Large intestine (tissue), 3 donors: Measurements from ENCODE around the gene EYS. TPM values are rescaled to one million over a fixed set of nuclear protein-coding genes. Genes with fewer than 3 reads are reported as not detected.
A peak's percentile ranks its signal among the peaks of the same experiment; 100 is the strongest.

Experiments used
- DNase-seq, 2 donors: peaks; one replicate each; pipeline versions ENCODE4 v3.0.0 to v3.0.0-alpha.2; 2013
- H3K27ac ChIP-seq: one replicate; pipeline ENCODE4 v1.5.1; 2013; ENCODE audit warnings: low read length
- H3K27me3 ChIP-seq: 2 replicates; pipeline ENCODE4 v1.6.1; 2013; ENCODE audit warnings: low read length; ENCODE audit not compliant: control insufficient read depth, insufficient read depth
- H3K36me3 ChIP-seq: 2 replicates; pipeline ENCODE4 v1.6.1; 2013; ENCODE audit warnings: low read length; ENCODE audit not compliant: control insufficient read depth, insufficient read depth
- H3K4me1 ChIP-seq: one replicate; pipeline ENCODE4 v1.6.1; 2013; ENCODE audit warnings: low read length; ENCODE audit not compliant: control insufficient read depth, insufficient read depth
- H3K4me3 ChIP-seq: one replicate; pipeline ENCODE4 v1.5.1; 2013; ENCODE audit warnings: low read length
- H3K9me3 ChIP-seq: one replicate; pipeline ENCODE4 v1.6.1; 2013; ENCODE audit warnings: mild to moderate bottlenecking, low read depth, low read length, moderate library complexity; ENCODE audit not compliant: control insufficient read depth
- WGBS: methylation state at CpG from one replicate; pipeline ENCODE4 v1.1.5; 2013; ENCODE audit warnings: low lambda C conversion rate; ENCODE audit not compliant: insufficient coverage; 5-methylcytosine and 5-hydroxymethylcytosine counted together
- polyA plus RNA-seq: library from polyadenylated mRNA; unstranded; fragments of 120-200 nt; gene quantifications from one replicate; pipeline ENCODE4 v1.2.1, GENCODE V29; 2013

EYS gene
- polyA plus RNA-seq, 1 donor: 0.76 TPM

GRCh38 chr6:63716169-63716568 lies 1990.9 kb downstream of the EYS start:
- no peak for DNase-seq
- Histone ChIP-seq H3K4me1 (no peaks in the 10 kb centered on the region), H3K9me3 (no peaks in the 10 kb centered on the region), H3K36me3 (peaks cover 21% of the 10 kb centered on the region), H3K27ac (no peak overlapping the region), H3K4me3 (no peak overlapping the region), H3K27me3 (no peaks in the 10 kb centered on the region)
- 100% methylated on average over 1 of the region's 2 CpGs for WGBS

- H3K9me3 ChIP-seq: no peaks in the 10 kb centered on the region
- DNase-seq: no peak
Observed at GRCh38 chr6:63714091-63714490, 1992.9 kb downstream of the EYS start.

GRCh38 chr6:63713332-63713731 lies 1993.7 kb downstream of the EYS start:
- Histone ChIP-seq H3K27ac (no peak overlapping the region), H3K27me3 (no peaks in the 10 kb centered on the region), H3K9me3 (no peaks in the 10 kb centered on the region), H3K4me1 (peaks cover 4% of the 10 kb centered on the region), H3K4me3 (no peak overlapping the region), H3K36me3 (peaks cover 40% of the 10 kb centered on the region)
- DNase-seq: no peak
- WGBS: 77% methylated on average over 6 of the region's 6 CpGs

More at GRCh38 chr6:63714091-63714490, 1992.9 kb downstream of the EYS start:
- Histone ChIP-seq H3K4me1 (peaks cover 4% of the 10 kb centered on the region), H3K27ac (no peak overlapping the region), H3K36me3 (peaks cover 36% of the 10 kb centered on the region), H3K27me3 (no peaks in the 10 kb centered on the region), H3K4me3 (no peak overlapping the region)

- H3K9me3 ChIP-seq: no peaks in the 10 kb centered on the region
- H3K27me3 ChIP-seq: no peaks in the 10 kb centered on the region
- DNase-seq: peak; percentile 14 to 41
- peaks cover 4% of the 10 kb centered on the region for H3K4me1 ChIP-seq
- H3K36me3 ChIP-seq: peaks cover 58% of the 10 kb centered on the region
- no peak overlapping the region for H3K4me3 ChIP-seq
- no peak overlapping the region for H3K27ac ChIP-seq
Observed at GRCh38 chr6:63709148-63709547, 1997.9 kb downstream of the EYS start.

GRCh38 chr6:63708631-63709030 lies 1998.4 kb downstream of the EYS start:
- H3K36me3 ChIP-seq: peaks cover 62% of the 10 kb centered on the region
- 100% methylated on average over 1 of the region's 1 CpG for WGBS

GRCh38 chr6:63706630-63707029 lies 2000.4 kb downstream of the EYS start:
- Histone ChIP-seq H3K36me3 (peaks cover 58% of the 10 kb centered on the region), H3K4me1 (peaks cover 4% of the 10 kb centered on the region), H3K9me3 (no peaks in the 10 kb centered on the region), H3K27me3 (no peaks in the 10 kb centered on the region), H3K4me3 (no peak overlapping the region), H3K27ac (no peak overlapping the region)
- WGBS: 80% methylated on average over 1 of the region's 2 CpGs
- no peak for DNase-seq

More at GRCh38 chr6:63708631-63709030, 1998.4 kb downstream of the EYS start:
- H3K4me3 ChIP-seq: no peak overlapping the region
- no peak overlapping the region for H3K27ac ChIP-seq
- peaks cover 4% of the 10 kb centered on the region for H3K4me1 ChIP-seq
- no peaks in the 10 kb centered on the region for H3K27me3 ChIP-seq
- no peaks in the 10 kb centered on the region for H3K9me3 ChIP-seq
- peak in 1 of 2 donors; percentile 15 for DNase-seq

GRCh38 chr6:63705707-63706106 lies 2001.3 kb downstream of the EYS start:
- Histone ChIP-seq H3K36me3 (peaks cover 51% of the 10 kb centered on the region), H3K4me3 (no peak overlapping the region), H3K9me3 (no peaks in the 10 kb centered on the region), H3K27me3 (no peaks in the 10 kb centered on the region), H3K4me1 (peaks cover 4% of the 10 kb centered on the region), H3K27ac (no peak overlapping the region)
- DNase-seq: no peak
- 67% methylated on average over 1 of the region's 2 CpGs for WGBS

GRCh38 chr6:63690221-63690620 lies 2016.8 kb downstream of the EYS start:
- no peak overlapping the region for H3K4me3 ChIP-seq
- H3K4me1 ChIP-seq: peaks cover 5% of the 10 kb centered on the region
- peaks cover 2% of the 10 kb centered on the region for H3K36me3 ChIP-seq
- H3K9me3 ChIP-seq: no peaks in the 10 kb centered on the region
- H3K27ac ChIP-seq: no peak overlapping the region
- DNase-seq: no peak
- no peaks in the 10 kb centered on the region for H3K27me3 ChIP-seq

- 83% methylated on average over 2 of the region's 2 CpGs for WGBS
- Histone ChIP-seq H3K27me3 (no peaks in the 10 kb centered on the region), H3K4me3 (no peak overlapping the region), H3K27ac (no peak overlapping the region), H3K9me3 (no peaks in the 10 kb centered on the region), H3K4me1 (peaks cover 5% of the 10 kb centered on the region), H3K36me3 (peaks cover 8% of the 10 kb centered on the region)
- DNase-seq: no peak
Observed at GRCh38 chr6:63689421-63689820, 2017.6 kb downstream of the EYS start.

- peak in 1 of 2 donors; percentile 50 for DNase-seq
- H3K9me3 ChIP-seq: no peaks in the 10 kb centered on the region
- no peaks in the 10 kb centered on the region for H3K27me3 ChIP-seq
- H3K4me3 ChIP-seq: no peak overlapping the region
- no CpG with 5 or more reads among the region's 4 CpGs for WGBS
- peak overlapping the region; percentile 17 for H3K27ac ChIP-seq
- peaks cover 5% of the 10 kb centered on the region for H3K4me1 ChIP-seq
- peaks cover 21% of the 10 kb centered on the region for H3K36me3 ChIP-seq
Observed at GRCh38 chr6:63685446-63686379, 2021.3 kb downstream of the EYS start.

GRCh38 chr6:63683071-63683603 lies 2023.9 kb downstream of the EYS start:
- DNase-seq: no peak
- no peaks in the 10 kb centered on the region for H3K9me3 ChIP-seq
- peaks cover 5% of the 10 kb centered on the region for H3K4me1 ChIP-seq
- peaks cover 27% of the 10 kb centered on the region for H3K36me3 ChIP-seq
- no peaks in the 10 kb centered on the region for H3K27me3 ChIP-seq
- no peak overlapping the region for H3K27ac ChIP-seq
- WGBS: 57% methylated on average over 1 of the region's 1 CpG
- no peak overlapping the region for H3K4me3 ChIP-seq
